Measurements from ENCODE around the gene GOLGA8J.
"Not testable (repeated sequence)": the region's sequence is repeated elsewhere in the genome, so short reads cannot be mapped to it uniquely, and the experiment has no call there.

The GOLGA8J gene, protein sequence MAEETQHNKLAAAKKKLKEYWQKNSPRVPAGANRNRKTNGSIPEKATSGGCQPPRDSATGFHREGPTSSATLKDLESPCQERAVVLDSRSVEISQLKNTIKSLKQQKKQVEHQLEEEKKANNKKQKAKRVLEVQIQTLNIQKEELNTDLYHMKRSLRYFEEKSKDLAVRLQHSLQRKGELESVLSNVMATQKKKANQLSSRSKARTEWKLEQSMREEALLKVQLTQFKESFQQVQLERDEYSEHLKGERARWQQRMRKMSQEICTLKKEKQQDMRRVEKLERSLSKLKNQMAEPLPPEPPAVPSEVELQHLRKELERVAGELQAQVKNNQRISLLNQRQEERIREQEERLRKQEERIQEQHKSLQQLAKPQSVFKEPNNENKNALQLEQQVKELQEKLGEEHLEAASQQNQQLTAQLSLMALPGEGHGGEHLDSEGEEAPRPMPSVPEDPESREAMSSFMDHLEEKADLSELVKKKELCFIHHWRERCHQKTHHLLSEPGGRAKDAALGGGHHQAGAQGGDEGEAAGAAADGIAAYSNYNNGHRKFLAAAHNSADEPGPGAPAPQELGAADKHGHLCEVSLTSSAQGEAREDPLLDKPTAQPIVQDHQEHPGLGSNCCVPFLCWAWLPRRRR

DNA sequence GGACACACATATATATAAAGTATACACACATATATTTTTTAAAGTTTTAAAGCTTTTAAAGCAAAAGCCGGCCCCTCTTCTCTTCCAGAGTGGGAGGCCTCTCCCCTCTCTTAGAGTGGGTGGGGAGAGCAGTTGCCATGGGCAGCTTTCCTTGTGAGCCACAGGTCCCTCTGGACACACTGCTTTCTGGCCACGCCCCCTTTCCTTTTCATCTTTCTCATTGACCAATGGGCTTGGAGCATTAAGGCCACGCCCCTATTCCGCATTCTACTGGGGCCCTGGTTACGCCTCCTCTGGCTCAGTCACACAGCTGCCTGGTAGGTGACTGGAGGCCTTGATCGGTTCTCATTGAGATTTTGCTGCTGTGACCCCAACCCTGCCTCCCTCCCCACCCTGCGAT lies at the start of gene GOLGA8J:
TSS of gene GOLGA8J (plus strand) at position 301 of the 400 bp plus-strand sequence. CDS start at position 399, 98 bp downstream.
- not testable (repeated sequence) for DNase-seq (ENCODE audit: low spot score)

DNA sequence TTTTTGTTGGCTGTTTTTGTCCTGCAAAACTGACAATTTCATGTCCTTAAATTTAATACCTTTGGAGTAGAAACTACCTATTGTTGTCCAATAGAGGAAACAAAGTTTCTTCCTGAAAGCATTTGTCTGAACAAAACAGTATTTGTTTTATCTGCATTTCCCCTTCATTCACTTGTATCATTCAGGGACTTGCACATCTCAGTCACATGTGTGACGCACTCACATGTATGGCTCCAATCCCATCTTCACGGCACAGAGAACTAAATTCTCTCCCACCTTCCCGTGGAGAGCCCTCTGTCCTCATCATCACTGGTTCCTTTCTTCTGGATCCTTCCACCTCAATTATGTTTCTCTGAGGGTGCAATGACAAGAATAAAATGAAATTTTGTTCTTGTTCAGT lies 49.5 kb upstream of the GOLGA8J start:
- DNase-seq (ENCODE audit: low spot score): peak; percentile 67

GRCh38 chr15:30033763-30034162 lies 49.0 kb upstream of the GOLGA8J start:
- DNase-seq (ENCODE audit: low spot score): peak; percentile 87

DNA sequence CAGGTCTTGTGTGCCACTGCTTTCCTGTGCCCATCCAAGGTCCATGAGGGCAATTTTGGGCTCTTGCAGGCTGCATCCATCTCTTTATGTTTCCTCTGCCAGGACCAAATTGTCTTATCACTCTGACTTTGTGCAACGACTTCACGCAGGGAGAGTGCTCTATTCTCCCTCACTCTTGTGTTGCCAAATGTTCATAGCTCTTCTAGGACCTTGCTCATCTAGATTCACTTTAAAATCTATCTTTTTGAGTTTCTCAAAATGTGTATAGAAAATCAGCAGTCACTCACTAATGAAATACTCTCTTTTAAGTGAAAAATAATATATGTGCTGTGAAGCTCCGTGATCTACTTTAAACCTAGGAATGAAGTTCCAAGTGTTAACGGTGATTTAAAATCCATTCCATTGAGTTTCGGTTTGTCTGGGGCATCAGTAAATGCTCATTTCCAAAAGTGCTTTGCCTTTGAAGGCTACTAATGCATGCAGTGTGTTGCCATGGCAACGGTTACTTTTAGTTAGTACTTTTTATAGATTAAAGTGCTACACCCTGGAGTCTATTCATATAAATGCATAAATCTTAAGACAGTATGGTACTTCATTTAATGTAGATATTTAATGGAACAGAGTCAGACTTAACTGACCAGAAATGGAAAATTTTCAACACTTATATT lies 46.6 kb upstream of the GOLGA8J start:
- no peak for DNase-seq (ENCODE audit: low spot score)

- DNase-seq (ENCODE audit: low spot score): peak; percentile 66
Measured at GRCh38 chr15:30038667-30039523, 43.9 kb upstream of the GOLGA8J start.

GRCh38 chr15:30041868-30042267 lies 40.9 kb upstream of the GOLGA8J start:
- DNase-seq (ENCODE audit: low spot score): peak; percentile 83

GRCh38 chr15:30042556-30042955 lies 40.2 kb upstream of the GOLGA8J start:
- peak; percentile 77 for DNase-seq (ENCODE audit: low spot score)

DNA sequence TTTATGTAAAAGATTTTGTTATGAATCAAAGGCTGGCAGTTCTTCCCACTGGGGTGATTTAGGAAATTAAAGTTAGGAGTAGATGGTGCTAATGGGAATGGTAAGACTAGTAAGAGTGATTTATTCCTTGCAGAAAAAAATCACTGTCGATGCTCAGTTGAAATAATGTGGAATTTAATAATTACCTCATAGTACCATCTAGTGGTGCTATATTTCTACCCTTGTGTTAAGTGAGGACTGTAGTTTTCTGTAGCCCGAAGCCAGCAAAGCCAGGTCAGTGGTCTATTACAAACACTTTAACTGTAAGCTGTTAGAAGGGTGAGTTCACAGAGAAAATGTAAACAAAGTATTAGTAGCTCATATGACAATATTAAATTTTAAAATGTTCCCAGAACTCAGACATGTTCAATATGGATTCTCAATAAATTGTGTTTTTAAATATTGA lies 39.5 kb upstream of the GOLGA8J start:
- DNase-seq (ENCODE audit: low spot score): peak; percentile 91

DNA sequence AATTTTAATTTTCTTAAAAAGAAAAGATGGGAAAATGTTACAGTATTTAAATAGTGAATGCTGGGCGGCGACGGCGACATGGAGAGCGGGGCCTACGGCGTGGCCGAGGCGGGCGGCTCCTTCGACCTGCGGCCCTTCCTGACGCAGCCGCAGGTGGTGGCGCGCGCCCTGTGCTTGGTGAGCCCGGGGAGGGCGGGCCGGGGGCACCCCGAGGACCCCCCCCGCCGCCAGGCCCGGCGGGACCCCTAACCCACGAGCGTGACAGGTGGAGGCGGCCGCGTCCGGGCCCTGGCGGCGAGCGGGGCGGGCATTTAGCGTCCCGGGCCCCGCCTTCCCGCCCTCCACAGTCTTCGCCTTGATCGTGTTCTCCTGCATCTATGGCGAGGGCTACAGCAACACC lies 38.4 kb upstream of the GOLGA8J start:
- no peak for DNase-seq (ENCODE audit: low spot score)

- not testable (repeated sequence) for DNase-seq (ENCODE audit: low spot score)
Measured at GRCh38 chr15:30044826-30045225, 37.9 kb upstream of the GOLGA8J start.

DNA sequence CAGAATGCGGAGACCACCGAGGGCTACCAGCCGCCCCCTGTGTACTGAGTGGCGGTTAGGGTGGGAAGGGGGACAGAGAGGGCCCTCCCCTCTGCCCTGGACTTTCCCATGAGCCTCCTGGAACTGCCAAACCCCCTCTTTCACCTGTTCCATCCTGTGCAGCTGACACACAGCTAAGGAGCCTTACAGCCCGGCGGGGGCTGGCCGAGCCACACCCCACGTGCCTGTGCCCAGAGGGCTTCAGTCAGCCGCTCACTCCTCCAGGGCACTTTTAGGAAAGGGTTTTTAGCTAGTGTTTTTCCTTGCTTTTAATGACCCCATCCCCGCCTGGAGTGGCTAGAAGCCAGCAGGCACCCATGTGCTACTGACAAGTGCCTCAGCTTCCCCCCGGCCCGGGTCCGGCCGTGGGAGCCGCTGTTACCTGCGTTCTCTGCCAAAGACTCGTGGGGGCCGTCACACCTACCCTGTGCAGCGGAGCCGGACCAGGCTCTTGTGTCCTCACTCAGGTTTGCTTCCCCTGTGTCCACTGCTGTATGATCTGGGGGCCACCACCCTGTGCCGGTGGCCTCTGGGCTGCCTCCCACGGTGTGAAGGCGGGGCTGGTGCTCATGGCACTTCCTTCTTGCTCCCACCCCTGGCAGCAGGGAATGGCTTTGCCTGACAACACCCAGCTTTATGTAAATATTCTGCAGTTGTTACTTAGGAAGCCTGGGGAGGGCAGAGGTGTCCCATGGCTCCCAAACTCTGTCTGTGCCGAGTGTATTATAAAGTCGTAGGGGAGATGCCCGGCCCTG lies 37.3 kb upstream of the GOLGA8J start:
- DNase-seq (ENCODE audit: low spot score): not testable (repeated sequence)

DNA sequence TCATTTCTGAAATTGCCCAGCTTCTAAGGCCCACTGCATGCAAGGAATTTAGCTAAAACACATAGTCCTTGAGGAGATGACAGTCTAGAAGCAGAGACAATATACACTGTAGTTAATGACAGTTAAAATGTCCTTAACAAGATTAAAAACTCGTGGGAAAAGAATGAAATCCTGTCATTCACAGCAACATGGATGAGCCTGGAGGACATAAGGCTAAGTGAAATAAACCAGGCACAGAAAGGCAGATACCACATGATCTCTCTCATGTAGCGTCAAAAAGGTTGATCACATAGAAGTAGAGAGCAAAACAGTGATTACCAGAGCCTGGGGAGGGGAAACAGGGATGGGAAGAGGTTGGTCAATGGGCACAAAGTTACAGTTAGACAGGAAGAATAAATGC lies 36.3 kb upstream of the GOLGA8J start:
- DNase-seq (ENCODE audit: low spot score): no peak

DNA sequence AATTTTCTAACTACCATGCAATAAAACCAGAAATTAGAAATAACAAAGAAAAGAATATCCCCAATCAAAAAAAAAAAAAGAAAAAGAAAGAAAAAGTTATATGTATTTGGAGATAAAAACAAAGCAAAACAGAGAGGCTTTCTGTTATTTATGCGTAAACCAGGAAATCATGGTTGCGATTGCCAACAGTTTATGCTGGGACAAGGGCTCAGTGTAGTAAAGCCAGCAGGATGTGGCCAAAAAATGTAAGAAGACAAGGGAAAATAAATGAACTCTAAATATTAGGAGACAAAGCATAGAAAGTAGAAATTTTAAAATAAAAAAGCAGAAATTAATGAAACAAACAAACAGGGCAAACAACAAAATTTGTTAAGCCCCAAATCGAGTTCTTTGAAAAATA lies 27.2 kb upstream of the GOLGA8J start:
- no peak for DNase-seq (ENCODE audit: low spot score)

DNA sequence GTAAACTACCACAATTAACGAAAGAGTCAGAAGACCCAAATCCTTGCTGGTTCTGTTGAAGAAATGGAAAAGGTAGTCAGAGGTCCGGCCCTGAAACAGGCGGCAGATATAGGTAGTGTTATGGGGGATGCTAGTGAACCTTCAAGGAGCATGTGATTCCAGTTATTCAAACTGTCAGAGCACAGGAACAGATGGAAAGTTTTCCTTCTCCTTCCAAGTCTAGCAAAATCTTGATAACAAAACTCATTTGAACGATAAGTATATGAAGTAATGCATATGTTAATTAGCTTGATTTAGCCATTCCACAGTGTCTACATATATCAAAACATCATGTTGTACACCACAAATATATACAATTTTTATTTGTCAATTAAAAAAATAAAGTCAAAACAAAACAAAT lies 26.6 kb upstream of the GOLGA8J start:
- DNase-seq (ENCODE audit: low spot score): no peak

- no peak for DNase-seq (ENCODE audit: low spot score)
Measured at GRCh38 chr15:30059771-30060170, 23.0 kb upstream of the GOLGA8J start.

- DNase-seq (ENCODE audit: low spot score): no peak
Measured at GRCh38 chr15:30062881-30063280, 19.9 kb upstream of the GOLGA8J start.

GRCh38 chr15:30063835-30064546 lies 18.8 kb upstream of the GOLGA8J start:
- no peak for DNase-seq (ENCODE audit: low spot score)

GRCh38 chr15:30065025-30065801 lies 17.5 kb upstream of the GOLGA8J start:
- DNase-seq (ENCODE audit: low spot score): peak; percentile 74

GRCh38 chr15:30068326-30068725 lies 14.4 kb upstream of the GOLGA8J start:
- no peak for DNase-seq (ENCODE audit: low spot score)

- DNase-seq (ENCODE audit: low spot score): no peak
Measured at GRCh38 chr15:30072630-30073029, 10.1 kb upstream of the GOLGA8J start.
